HEK293 (cell line): ENCODE results near the gene BRAT1.

ENCODE experiments used
- CTCF ChIA-PET: fragments of 350-600 bp; formaldehyde crosslinking; extraction: SDS; loops from one replicate; lab custom pipeline; 2021; ENCODE audit warnings: antibody characterized with exemption; lab: Yijun Ruan, JAX
- POLR2A ChIA-PET: fragments of 300-600 bp; formaldehyde crosslinking; extraction: SDS; loops from one replicate; lab custom pipeline; 2020; ENCODE audit warnings: antibody characterized with exemption, inconsistent platforms; lab: Yijun Ruan, JAX
- H3K27ac ChIP-seq: fragments of 200-500 bp; sonication (Bioruptor generic); 2 replicates; pipeline ENCODE4 v1.5.1; 2014; ENCODE audit warnings: low read depth, low read length, control low read depth, inconsistent platforms; ENCODE audit errors: extremely low read depth
- H3K36me3 ChIP-seq, 2 experiments: fragments of 200-500 bp in 1 of 2; sonication (Bioruptor generic) in 1 of 2; 1 replicate in 1 of 2; 2 replicates in 1 of 2; pipeline ENCODE4 v1.5.1; 2014 to 2017; ENCODE audit warnings: inconsistent platforms in 2 of 2, low read length in 2 of 2; ENCODE audit not compliant: control insufficient read depth in 2 of 2, insufficient read depth in 1 of 2
- H3K4me1 ChIP-seq: fragments of 200-500 bp; sonication (Bioruptor generic); 2 replicates; pipeline ENCODE4 v1.5.1; 2014; ENCODE audit warnings: mild to moderate bottlenecking, low read length, inconsistent platforms; ENCODE audit not compliant: control insufficient read depth, insufficient read depth
- H3K4me3 ChIP-seq: 2 replicates; pipeline ENCODE4 v1.5.1; 2011; ENCODE audit warnings: low read depth, mild to moderate bottlenecking, control low read depth, low read length, moderate library complexity
- H3K9me3 ChIP-seq: fragments of 200-500 bp; sonication (Bioruptor generic); 2 replicates; pipeline ENCODE4 v1.5.1; 2014; ENCODE audit warnings: low read depth, low read length, inconsistent platforms; ENCODE audit not compliant: control insufficient read depth, insufficient read depth
- BCL11B ChIP-seq: fragments of 450-650 bp; formaldehyde crosslinking; IDR thresholded peaks from 2 replicates; pipeline ENCODE4 v1.5.1; 2016; ENCODE audit warnings: low read depth, missing biosample characterization, missing genetic modification characterization
- FEZF1 ChIP-seq: fragments of 450-650 bp; formaldehyde crosslinking; IDR thresholded peaks from 2 replicates; pipeline ENCODE4 v1.5.1; 2016; ENCODE audit warnings: missing biosample characterization, missing genetic modification characterization
- GLI2 ChIP-seq: fragments of 450-650 bp; formaldehyde crosslinking; IDR thresholded peaks from 2 replicates; pipeline ENCODE4; 2017; ENCODE audit warnings: missing biosample characterization, missing genetic modification characterization, low read depth, borderline replicate concordance
- KLF8 ChIP-seq: fragments of 450-650 bp; formaldehyde crosslinking; IDR thresholded peaks from 2 replicates; pipeline ENCODE4 v1.5.1; 2016; ENCODE audit warnings: missing biosample characterization, missing genetic modification characterization
- MZF1 ChIP-seq: fragments of 450-650 bp; formaldehyde crosslinking; IDR thresholded peaks from 2 replicates; pipeline ENCODE4 v1.5.1; 2017; ENCODE audit warnings: missing biosample characterization, missing genetic modification characterization, borderline replicate concordance
- REPIN1 ChIP-seq: fragments of 450-650 bp; formaldehyde crosslinking; IDR thresholded peaks from 2 replicates; pipeline ENCODE4 v1.5.1; 2017; ENCODE audit warnings: missing biosample characterization, missing genetic modification characterization, low read depth
- WT1 ChIP-seq: fragments of 450-650 bp; formaldehyde crosslinking; IDR thresholded peaks from 2 replicates; pipeline ENCODE4 v1.5.1; 2016; ENCODE audit warnings: missing biosample characterization, missing genetic modification characterization
- YY1 ChIP-seq: fragments of 450-650 bp; formaldehyde crosslinking; IDR thresholded peaks from 2 replicates; pipeline ENCODE4 v1.5.1; 2018; ENCODE audit warnings: missing biosample characterization, missing genetic modification characterization
- ZBTB17 ChIP-seq: fragments of 450-650 bp; formaldehyde crosslinking; IDR thresholded peaks from 2 replicates; pipeline ENCODE4 v1.5.1; 2016; ENCODE audit warnings: missing biosample characterization, missing genetic modification characterization
- ZBTB8A ChIP-seq: fragments of 450-650 bp; formaldehyde crosslinking; IDR thresholded peaks from 2 replicates; pipeline ENCODE4 v1.5.1; 2016; ENCODE audit warnings: missing biosample characterization, missing genetic modification characterization
- ZFP69B ChIP-seq: fragments of 450-650 bp; formaldehyde crosslinking; IDR thresholded peaks from 2 replicates; pipeline ENCODE4 v1.5.1; 2016; ENCODE audit warnings: missing biosample characterization, missing genetic modification characterization
- ZNF121 ChIP-seq: fragments of 450-650 bp; formaldehyde crosslinking; IDR thresholded peaks from 2 replicates; pipeline ENCODE4 v1.5.1; 2016; ENCODE audit warnings: missing biosample characterization, missing genetic modification characterization
- ZNF174 ChIP-seq: fragments of 450-650 bp; formaldehyde crosslinking; IDR thresholded peaks from 2 replicates; pipeline ENCODE4 v1.5.0; 2017; ENCODE audit warnings: missing biosample characterization, mild to moderate bottlenecking, missing genetic modification characterization
- ZNF19 ChIP-seq: fragments of 450-650 bp; formaldehyde crosslinking; IDR thresholded peaks from 2 replicates; pipeline ENCODE4; 2016; ENCODE audit warnings: missing biosample characterization, missing genetic modification characterization, low read depth
- ZNF324 ChIP-seq: fragments of 450-650 bp; formaldehyde crosslinking; IDR thresholded peaks from 2 replicates; pipeline ENCODE4 v1.5.1; 2016; ENCODE audit warnings: missing biosample characterization, missing genetic modification characterization
- ZNF335 ChIP-seq: fragments of 450-650 bp; formaldehyde crosslinking; conservative IDR thresholded peaks from 2 replicates; pipeline ENCODE4 v1.5.1; 2016; ENCODE audit warnings: missing biosample characterization, missing genetic modification characterization
- ZNF521 ChIP-seq: fragments of 450-650 bp; formaldehyde crosslinking; IDR thresholded peaks from 2 replicates; pipeline ENCODE4 v1.5.1; 2017; ENCODE audit warnings: missing biosample characterization, mild to moderate bottlenecking, missing genetic modification characterization
- ZNF560 ChIP-seq: fragments of 450-650 bp; formaldehyde crosslinking; IDR thresholded peaks from 2 replicates; pipeline ENCODE4 v1.5.1; 2017; ENCODE audit warnings: missing biosample characterization, missing genetic modification characterization, borderline replicate concordance
- ZNF571 ChIP-seq: fragments of 450-650 bp; formaldehyde crosslinking; IDR thresholded peaks from 2 replicates; pipeline ENCODE4 v1.5.0; 2017; ENCODE audit warnings: missing biosample characterization, missing genetic modification characterization
- ZNF600 ChIP-seq: fragments of 450-650 bp; formaldehyde crosslinking; IDR thresholded peaks from 2 replicates; pipeline ENCODE4 v1.5.1; 2016; ENCODE audit warnings: missing biosample characterization, missing genetic modification characterization
- ZNF621 ChIP-seq: fragments of 450-650 bp; formaldehyde crosslinking; IDR thresholded peaks from 2 replicates; pipeline ENCODE4 v1.5.1; 2017; ENCODE audit warnings: missing biosample characterization, missing genetic modification characterization
- ZNF76 ChIP-seq: fragments of 450-650 bp; formaldehyde crosslinking; IDR thresholded peaks from 2 replicates; pipeline ENCODE4; 2016; ENCODE audit warnings: low read depth, missing biosample characterization, missing genetic modification characterization, borderline replicate concordance
- ZNF830 ChIP-seq: fragments of 450-650 bp; IDR thresholded peaks from 2 replicates; pipeline ENCODE4 v1.5.0; 2018; ENCODE audit warnings: missing biosample characterization, missing genetic modification characterization, low read depth, mild to moderate bottlenecking, moderate library complexity
- TF ChIP-seq, protein P1 (sequence below): fragments of 450-650 bp; formaldehyde crosslinking; IDR thresholded peaks from 2 replicates; pipeline ENCODE4 v1.5.1; 2016; ENCODE audit warnings: missing biosample characterization, missing genetic modification characterization
- TF ChIP-seq, protein P2 (sequence below): fragments of 450-650 bp; formaldehyde crosslinking; IDR thresholded peaks from 2 replicates; pipeline ENCODE4 v1.5.1; 2016; ENCODE audit warnings: missing biosample characterization, missing genetic modification characterization, borderline replicate concordance
- TF ChIP-seq, protein P3 (sequence below): fragments of 450-650 bp; formaldehyde crosslinking; IDR thresholded peaks from 2 replicates; pipeline ENCODE4 v1.5.1; 2017; ENCODE audit warnings: missing biosample characterization, missing genetic modification characterization
- TF ChIP-seq, protein P4 (sequence below): fragments of 450-650 bp; formaldehyde crosslinking; IDR thresholded peaks from 2 replicates; pipeline ENCODE4 v1.5.1; 2016; ENCODE audit warnings: missing biosample characterization, missing genetic modification characterization
- TF ChIP-seq, protein P5 (sequence below): fragments of 450-650 bp; formaldehyde crosslinking; optimal IDR thresholded peaks from 2 replicates; pipeline ENCODE3; 2016; ENCODE audit warnings: missing biosample characterization, mild to moderate bottlenecking, missing genetic modification characterization
- TF ChIP-seq, protein P6 (sequence below): fragments of 450-650 bp; formaldehyde crosslinking; IDR thresholded peaks from 2 replicates; pipeline ENCODE4 v1.5.1; 2017; ENCODE audit warnings: missing biosample characterization, missing genetic modification characterization

Gene BRAT1

DNA sequence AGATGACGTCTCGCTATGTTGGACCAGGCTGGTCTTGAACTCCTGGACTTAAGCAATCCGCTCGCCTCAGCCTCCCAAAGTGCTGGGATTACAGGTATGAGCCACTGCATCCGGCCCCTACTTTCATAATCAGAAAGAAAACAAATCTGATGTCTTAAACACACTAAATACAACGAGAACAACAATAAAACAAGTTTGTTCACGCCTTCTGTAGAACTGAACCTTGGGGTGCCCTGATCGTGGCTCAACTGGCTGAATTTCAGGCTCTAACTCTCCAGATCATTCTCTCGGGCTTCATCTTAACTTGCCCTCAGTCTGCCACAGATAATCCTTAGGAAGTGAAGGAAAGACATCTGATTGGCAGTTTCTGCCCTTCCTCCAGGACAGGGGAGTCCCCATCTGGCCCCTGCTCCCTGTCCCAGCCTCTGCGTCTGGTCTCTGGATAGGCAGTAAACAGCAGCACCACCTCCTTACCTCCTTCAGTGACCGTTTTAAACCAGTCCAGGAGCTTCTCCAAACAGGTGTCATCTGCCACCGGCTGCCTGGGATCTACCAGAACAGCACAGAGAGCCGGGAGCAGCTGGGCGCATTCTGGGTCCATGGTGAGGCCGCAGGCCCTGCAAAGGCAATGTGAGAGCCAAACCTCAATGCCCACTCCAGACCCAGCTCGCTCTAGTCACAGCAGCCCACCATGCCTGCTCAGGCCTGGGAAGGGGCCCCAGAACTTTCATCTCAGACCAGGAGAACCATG lies 1.3 kb downstream of the BRAT1 start:
- no peak overlapping the region for H3K27ac ChIP-seq
- no peaks in the 10 kb centered on the region for H3K9me3 ChIP-seq
- POLR2A ChIA-PET: interaction anchor here (0.5 kb wide), 1 partner anchor 157 kb away, joined by 5 read pairs; no protein-coding TSS in a partner anchor
- peaks cover 20 to 31% of the 10 kb centered on the region in 2 experiments for H3K36me3 ChIP-seq
- H3K4me3 ChIP-seq: peak overlapping the region; percentile 88
- CTCF ChIA-PET: interaction anchor here (0.6 to 1.0 kb wide), 5 partner anchors 18 to 993 kb away, joined by 3 to 5 read pairs (median 4); no protein-coding TSS in a partner anchor
- peaks cover 2% of the 10 kb centered on the region; the same call in 1 of the 2 replicates for H3K4me1 ChIP-seq
- no peak for TF ChIP-seq ZFP69B (tag by site-specific recombination)
- TF ChIP-seq, protein P1, sequence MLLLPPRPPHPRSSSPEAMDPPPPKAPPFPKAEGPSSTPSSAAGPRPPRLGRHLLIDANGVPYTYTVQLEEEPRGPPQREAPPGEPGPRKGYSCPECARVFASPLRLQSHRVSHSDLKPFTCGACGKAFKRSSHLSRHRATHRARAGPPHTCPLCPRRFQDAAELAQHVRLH (tag by site-specific recombination): no peak
- peak; percentile 78 for TF ChIP-seq ZBTB17
- TF ChIP-seq, protein P2, sequence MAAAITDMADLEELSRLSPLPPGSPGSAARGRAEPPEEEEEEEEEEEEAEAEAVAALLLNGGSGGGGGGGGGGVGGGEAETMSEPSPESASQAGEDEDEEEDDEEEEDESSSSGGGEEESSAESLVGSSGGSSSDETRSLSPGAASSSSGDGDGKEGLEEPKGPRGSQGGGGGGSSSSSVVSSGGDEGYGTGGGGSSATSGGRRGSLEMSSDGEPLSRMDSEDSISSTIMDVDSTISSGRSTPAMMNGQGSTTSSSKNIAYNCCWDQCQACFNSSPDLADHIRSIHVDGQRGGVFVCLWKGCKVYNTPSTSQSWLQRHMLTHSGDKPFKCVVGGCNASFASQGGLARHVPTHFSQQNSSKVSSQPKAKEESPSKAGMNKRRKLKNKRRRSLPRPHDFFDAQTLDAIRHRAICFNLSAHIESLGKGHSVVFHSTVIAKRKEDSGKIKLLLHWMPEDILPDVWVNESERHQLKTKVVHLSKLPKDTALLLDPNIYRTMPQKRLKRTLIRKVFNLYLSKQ (tag by site-specific recombination): no peak
- no peak for TF ChIP-seq FEZF1 (tag by site-specific recombination)
- TF ChIP-seq MZF1 (tag by site-specific recombination): no peak
- TF ChIP-seq BCL11B: no peak
- TF ChIP-seq, protein P3, sequence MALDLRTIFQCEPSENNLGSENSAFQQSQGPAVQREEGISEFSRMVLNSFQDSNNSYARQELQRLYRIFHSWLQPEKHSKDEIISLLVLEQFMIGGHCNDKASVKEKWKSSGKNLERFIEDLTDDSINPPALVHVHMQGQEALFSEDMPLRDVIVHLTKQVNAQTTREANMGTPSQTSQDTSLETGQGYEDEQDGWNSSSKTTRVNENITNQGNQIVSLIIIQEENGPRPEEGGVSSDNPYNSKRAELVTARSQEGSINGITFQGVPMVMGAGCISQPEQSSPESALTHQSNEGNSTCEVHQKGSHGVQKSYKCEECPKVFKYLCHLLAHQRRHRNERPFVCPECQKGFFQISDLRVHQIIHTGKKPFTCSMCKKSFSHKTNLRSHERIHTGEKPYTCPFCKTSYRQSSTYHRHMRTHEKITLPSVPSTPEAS (tag by site-specific recombination): no peak
- TF ChIP-seq KLF8 (tag by site-specific recombination): no peak
- no peak for TF ChIP-seq WT1 (tag by site-specific recombination)
- TF ChIP-seq, protein P4, sequence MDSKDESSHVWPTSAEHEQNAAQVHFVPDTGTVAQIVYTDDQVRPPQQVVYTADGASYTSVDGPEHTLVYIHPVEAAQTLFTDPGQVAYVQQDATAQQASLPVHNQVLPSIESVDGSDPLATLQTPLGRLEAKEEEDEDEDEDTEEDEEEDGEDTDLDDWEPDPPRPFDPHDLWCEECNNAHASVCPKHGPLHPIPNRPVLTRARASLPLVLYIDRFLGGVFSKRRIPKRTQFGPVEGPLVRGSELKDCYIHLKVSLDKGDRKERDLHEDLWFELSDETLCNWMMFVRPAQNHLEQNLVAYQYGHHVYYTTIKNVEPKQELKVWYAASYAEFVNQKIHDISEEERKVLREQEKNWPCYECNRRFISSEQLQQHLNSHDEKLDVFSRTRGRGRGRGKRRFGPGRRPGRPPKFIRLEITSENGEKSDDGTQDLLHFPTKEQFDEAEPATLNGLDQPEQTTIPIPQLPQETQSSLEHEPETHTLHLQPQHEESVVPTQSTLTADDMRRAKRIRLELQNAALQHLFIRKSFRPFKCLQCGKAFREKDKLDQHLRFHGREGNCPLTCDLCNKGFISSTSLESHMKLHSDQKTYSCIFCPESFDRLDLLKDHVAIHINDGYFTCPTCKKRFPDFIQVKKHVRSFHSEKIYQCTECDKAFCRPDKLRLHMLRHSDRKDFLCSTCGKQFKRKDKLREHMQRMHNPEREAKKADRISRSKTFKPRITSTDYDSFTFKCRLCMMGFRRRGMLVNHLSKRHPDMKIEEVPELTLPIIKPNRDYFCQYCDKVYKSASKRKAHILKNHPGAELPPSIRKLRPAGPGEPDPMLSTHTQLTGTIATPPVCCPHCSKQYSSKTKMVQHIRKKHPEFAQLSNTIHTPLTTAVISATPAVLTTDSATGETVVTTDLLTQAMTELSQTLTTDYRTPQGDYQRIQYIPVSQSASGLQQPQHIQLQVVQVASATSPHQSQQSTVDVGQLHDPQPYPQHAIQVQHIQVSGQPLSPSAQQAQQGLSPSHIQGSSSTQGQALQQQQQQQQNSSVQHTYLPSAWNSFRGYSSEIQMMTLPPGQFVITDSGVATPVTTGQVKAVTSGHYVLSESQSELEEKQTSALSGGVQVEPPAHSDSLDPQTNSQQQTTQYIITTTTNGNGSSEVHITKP: no peak
- peak; percentile 26; the same call in 1 of the 2 replicates for TF ChIP-seq ZBTB8A (tag by site-specific recombination)
- TF ChIP-seq ZNF830 (tag by site-specific recombination): no peak
- TF ChIP-seq ZNF335 (tag by site-specific recombination): 0 out of 2 replicates have a peak, but pooled peaks have one; percentile 17
- no peak for TF ChIP-seq ZNF521
- TF ChIP-seq, protein P5, sequence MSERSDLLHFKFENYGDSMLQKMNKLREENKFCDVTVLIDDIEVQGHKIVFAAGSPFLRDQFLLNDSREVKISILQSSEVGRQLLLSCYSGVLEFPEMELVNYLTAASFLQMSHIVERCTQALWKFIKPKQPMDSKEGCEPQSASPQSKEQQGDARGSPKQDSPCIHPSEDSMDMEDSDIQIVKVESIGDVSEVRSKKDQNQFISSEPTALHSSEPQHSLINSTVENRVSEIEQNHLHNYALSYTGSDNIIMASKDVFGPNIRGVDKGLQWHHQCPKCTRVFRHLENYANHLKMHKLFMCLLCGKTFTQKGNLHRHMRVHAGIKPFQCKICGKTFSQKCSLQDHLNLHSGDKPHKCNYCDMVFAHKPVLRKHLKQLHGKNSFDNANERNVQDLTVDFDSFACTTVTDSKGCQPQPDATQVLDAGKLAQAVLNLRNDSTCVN (tag by site-specific recombination): no peak
- TF ChIP-seq ZNF571 (tag by site-specific recombination): no peak
- no peak for TF ChIP-seq ZNF174 (tag by site-specific recombination)
- no peak for TF ChIP-seq GLI2 (tag by site-specific recombination)
- TF ChIP-seq ZNF324 (tag by site-specific recombination): no peak
- peak; percentile 55; the same call in 1 of the 2 replicates for TF ChIP-seq ZNF600 (tag by site-specific recombination)
- TF ChIP-seq YY1 (tag by site-specific recombination): no peak
- no peak for TF ChIP-seq ZNF121 (tag by site-specific recombination)
- TF ChIP-seq, protein P6, sequence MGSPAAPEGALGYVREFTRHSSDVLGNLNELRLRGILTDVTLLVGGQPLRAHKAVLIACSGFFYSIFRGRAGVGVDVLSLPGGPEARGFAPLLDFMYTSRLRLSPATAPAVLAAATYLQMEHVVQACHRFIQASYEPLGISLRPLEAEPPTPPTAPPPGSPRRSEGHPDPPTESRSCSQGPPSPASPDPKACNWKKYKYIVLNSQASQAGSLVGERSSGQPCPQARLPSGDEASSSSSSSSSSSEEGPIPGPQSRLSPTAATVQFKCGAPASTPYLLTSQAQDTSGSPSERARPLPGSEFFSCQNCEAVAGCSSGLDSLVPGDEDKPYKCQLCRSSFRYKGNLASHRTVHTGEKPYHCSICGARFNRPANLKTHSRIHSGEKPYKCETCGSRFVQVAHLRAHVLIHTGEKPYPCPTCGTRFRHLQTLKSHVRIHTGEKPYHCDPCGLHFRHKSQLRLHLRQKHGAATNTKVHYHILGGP (tag by site-specific recombination): no peak
- TF ChIP-seq ZNF621: no peak
- TF ChIP-seq ZNF560: no peak
- no peak for TF ChIP-seq REPIN1
- no peak for TF ChIP-seq ZNF76 (tag by site-specific recombination)
- no peak for TF ChIP-seq ZNF19
